Gastroesophageal sphincter (tissue), 3 donors: ENCODE results near the gene TMEM215.

ENCODE experiments used
- POLR2A ChIP-seq, 2 donors: fragments of 450-650 bp; IDR thresholded peaks; one replicate each; pipeline ENCODE4 v1.6.1; 2017; ENCODE audit warnings: antibody characterized with exemption in 2 of 2, mild to moderate bottlenecking in 2 of 2, moderate library complexity in 1 of 2
- POLR2AphosphoS5 ChIP-seq: sonication (generic); formaldehyde crosslinking; IDR thresholded peaks from one replicate; pipeline ENCODE4 v1.6.1; 2017; ENCODE audit warnings: antibody characterized with exemption
- TF ChIP-seq, protein P1 (sequence below), 4 experiments: fragments of 200-600 bp in 2 of 4; fragments of 450-650 bp in 2 of 4; sonication (generic) in 1 of 4; IDR thresholded peaks; one replicate each; pipeline ENCODE4 v1.5.1; 2017 to 2019; ENCODE audit warnings: antibody characterized with exemption in 4 of 4, mild to moderate bottlenecking in 2 of 4, moderate library complexity in 2 of 4

DNA sequence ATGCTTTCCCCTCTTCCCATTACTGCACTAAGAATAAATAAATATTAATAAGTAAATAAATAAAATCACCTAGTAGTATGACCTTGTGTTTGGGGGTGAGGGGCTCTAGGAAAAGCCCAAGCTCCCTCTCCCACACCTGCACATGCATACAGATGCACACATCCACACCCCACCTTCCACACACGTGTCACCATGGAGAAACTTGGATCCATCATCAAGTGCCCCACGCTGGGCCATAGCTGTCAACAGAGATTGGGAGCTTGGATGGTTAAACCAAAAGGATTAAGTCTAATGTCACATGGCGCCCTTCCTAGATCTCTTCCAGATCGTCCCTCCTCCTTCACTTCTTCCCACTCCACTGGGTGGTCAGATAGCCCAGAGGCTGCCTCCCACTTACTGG, 37.0 kb downstream of the TMEM215 start:
- TF ChIP-seq, protein P1, sequence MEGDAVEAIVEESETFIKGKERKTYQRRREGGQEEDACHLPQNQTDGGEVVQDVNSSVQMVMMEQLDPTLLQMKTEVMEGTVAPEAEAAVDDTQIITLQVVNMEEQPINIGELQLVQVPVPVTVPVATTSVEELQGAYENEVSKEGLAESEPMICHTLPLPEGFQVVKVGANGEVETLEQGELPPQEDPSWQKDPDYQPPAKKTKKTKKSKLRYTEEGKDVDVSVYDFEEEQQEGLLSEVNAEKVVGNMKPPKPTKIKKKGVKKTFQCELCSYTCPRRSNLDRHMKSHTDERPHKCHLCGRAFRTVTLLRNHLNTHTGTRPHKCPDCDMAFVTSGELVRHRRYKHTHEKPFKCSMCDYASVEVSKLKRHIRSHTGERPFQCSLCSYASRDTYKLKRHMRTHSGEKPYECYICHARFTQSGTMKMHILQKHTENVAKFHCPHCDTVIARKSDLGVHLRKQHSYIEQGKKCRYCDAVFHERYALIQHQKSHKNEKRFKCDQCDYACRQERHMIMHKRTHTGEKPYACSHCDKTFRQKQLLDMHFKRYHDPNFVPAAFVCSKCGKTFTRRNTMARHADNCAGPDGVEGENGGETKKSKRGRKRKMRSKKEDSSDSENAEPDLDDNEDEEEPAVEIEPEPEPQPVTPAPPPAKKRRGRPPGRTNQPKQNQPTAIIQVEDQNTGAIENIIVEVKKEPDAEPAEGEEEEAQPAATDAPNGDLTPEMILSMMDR (IDR thresholded peaks at IDR 0.05), result no peak
- TF ChIP-seq POLR2A (IDR thresholded peaks at IDR 0.05) (no peak), POLR2AphosphoS5 (no peak)
